AG04450 (cell line): Measurements from ENCODE around the gene PNMA8C. TPM values are rescaled to one million over a fixed set of nuclear protein-coding genes. Genes with fewer than 3 reads are reported as not detected.

Source experiments
- CTCF ChIA-PET: fragments of 300-600, 350-600 bp; formaldehyde crosslinking; extraction: SDS; loops from one replicate; lab custom pipeline; 2022; ENCODE audit warnings: antibody characterized with exemption, inconsistent platforms; lab: Charles Lee
- POLR2A ChIA-PET: fragments of 350-600 bp; formaldehyde crosslinking; extraction: SDS; loops from one replicate; lab custom pipeline; 2021; ENCODE audit warnings: antibody characterized with exemption, inconsistent platforms; lab: Yijun Ruan, JAX
- DNase-seq: peaks from one replicate; pipeline ENCODE4 v3.0.0-alpha.2; 2011; ENCODE audit warnings: low read depth, low spot score
- H3K27ac ChIP-seq: one replicate; pipeline ENCODE4 v1.5.1; 2012; ENCODE audit warnings: low read depth, low read length, control low read depth
- H3K27me3 ChIP-seq: one replicate; pipeline ENCODE4 v1.6.0; 2012; ENCODE audit warnings: low read length; ENCODE audit not compliant: control insufficient read depth, insufficient read depth
- H3K4me3 ChIP-seq: 2 replicates; pipeline ENCODE4 v1.5.1; 2011; ENCODE audit warnings: mild to moderate bottlenecking, low read depth, low read length, control low read depth
- H3K9me3 ChIP-seq: 2 replicates; pipeline ENCODE4 v1.5.1; 2012; ENCODE audit warnings: low read length; ENCODE audit not compliant: control insufficient read depth, insufficient read depth
- CTCF ChIP-seq: IDR thresholded peaks from 2 replicates; pipeline ENCODE4 v1.5.1; 2011; ENCODE audit warnings: low read depth, low read length, control low read depth, inconsistent platforms
- polyA plus RNA-seq: library from polyadenylated mRNA; depleted of rRNA; stranded (reverse); fragments of >200 nt; gene quantifications from 2 replicates; pipeline ENCODE4 v1.2.3, GENCODE V29; 2011

The PNMA8C gene
- polyA plus RNA-seq, 1 experiment, result 0.21 TPM

DNA sequence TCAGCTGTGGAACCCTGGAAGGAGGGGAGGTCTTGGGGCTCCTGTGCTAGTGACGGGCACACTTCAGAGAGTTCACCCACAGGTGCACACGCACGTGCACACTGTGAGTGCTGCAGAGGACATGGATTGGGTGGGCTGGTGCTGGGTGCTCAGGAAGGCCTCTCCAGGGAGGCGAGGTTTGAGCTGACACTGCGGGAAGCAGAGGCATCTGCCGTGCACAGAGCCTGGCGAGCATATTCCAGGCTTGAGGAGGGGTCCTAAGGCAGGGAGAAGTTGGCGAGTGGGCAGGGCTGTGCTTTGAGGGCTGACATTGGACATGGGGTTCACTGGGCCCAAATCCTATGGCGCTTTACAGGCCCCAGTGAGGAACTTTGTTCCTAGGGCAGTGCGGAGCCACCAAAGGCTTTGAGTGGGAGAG is 41.0 kb downstream of the PNMA8C start:
- Histone ChIP-seq H3K27me3 (no peaks in the 10 kb centered on the region), H3K4me3 (no peak overlapping the region), H3K27ac (no peak overlapping the region), H3K9me3 (peaks cover 27% of the 10 kb centered on the region)
- CTCF ChIA-PET, result interaction anchor here (0.6 to 0.7 kb wide), 3 partner anchors 15 to 154 kb away, joined by 3 to 4 read pairs (median 3); no protein-coding TSS in a partner anchor
- no peak for DNase-seq
- POLR2A ChIA-PET, result no interaction called here
- TF ChIP-seq CTCF, result no peak

DNA sequence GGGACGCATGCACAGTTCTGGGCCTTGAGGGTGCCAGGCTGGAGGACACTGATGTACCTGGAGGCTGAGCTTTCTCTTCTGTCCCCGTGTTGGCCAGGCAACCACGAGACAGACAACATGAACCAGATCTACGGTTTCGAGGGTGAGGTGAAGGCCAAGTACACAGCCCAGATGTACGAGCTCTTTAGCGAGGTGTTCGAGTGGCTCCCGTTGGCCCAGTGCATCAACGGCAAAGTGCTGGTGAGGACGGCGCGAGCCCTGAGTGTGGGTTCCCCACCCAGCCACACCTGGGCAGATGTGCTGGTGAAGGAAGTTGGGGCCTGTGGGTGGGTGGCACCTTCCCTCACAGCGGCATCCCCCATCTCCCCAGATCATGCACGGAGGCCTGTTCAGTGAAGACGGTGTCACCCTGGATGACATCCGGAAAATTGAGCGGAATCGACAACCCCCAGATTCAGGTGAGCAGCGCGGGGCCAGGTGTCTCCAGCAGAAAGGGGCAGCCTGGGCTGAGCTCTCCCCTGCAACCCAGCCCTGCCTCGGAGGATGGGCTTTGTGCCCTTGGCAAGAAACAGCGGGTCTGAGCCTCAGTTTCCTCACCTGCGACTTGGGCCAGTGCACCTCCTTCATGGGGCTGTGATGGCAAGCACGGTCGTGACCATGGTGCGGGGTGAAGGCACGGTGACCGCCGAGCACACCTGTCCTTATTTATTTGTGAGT is 41.6 kb downstream of the PNMA8C start:
- no peaks in the 10 kb centered on the region for H3K27me3 ChIP-seq
- CTCF ChIA-PET, result interaction anchor here (0.6 to 2.0 kb wide), 3 partner anchors 8 to 72 kb away, joined by 3 to 17 read pairs (median 3); no protein-coding TSS in a partner anchor
- DNase-seq, result no peak
- H3K4me3 ChIP-seq, result no peak overlapping the region
- POLR2A ChIA-PET, result interaction anchor here (0.6 kb wide), 2 partner anchors 19 to 157 kb away, joined by 3 to 4 read pairs; no protein-coding TSS in a partner anchor
- no peak for TF ChIP-seq CTCF
- peaks cover 27% of the 10 kb centered on the region for H3K9me3 ChIP-seq
- no peak overlapping the region for H3K27ac ChIP-seq

GRCh38 chr19:46386151-46386550 is 42.6 kb downstream of the PNMA8C start:
- Histone ChIP-seq H3K4me3 (no peak overlapping the region), H3K27ac (no peak overlapping the region), H3K9me3 (peaks cover 27% of the 10 kb centered on the region), H3K27me3 (no peaks in the 10 kb centered on the region)
- DNase-seq, result no peak
- POLR2A ChIA-PET, result interaction anchor here (0.6 kb wide), 2 partner anchors 12 to 18 kb away, joined by 3 to 4 read pairs; no protein-coding TSS in a partner anchor
- CTCF ChIA-PET, result interaction anchor here (1.0 to 2.0 kb wide), 2 partner anchors 9 to 151 kb away, joined by 3 to 17 read pairs; no protein-coding TSS in a partner anchor
- TF ChIP-seq CTCF, result no peak

DNA sequence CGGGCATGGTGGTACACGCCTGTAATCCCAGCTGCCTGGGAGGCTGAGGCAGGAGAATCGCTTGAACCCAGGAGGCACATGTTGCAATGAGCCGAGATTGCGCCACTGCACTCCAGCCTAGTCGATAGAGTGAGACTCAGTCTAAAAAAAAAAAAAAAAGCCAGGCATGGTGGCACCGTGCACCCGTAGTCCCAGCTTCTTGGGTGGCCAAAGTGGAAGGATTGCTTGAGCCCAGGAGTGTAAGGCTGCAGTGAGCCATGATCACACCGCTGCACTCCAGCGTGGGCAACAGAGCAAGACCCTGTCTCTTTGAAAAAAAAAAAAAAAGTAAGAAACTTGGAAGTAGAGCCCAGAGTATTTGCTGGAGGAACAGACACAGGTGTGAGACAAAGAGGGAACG is 43.1 kb downstream of the PNMA8C start:
- CTCF ChIA-PET, result interaction anchor here (1.0 to 2.0 kb wide), 2 partner anchors 10 to 152 kb away, joined by 3 to 17 read pairs; no protein-coding TSS in a partner anchor
- Histone ChIP-seq H3K27me3 (no peaks in the 10 kb centered on the region), H3K4me3 (no peak overlapping the region), H3K9me3 (peaks cover 25% of the 10 kb centered on the region), H3K27ac (no peak overlapping the region)
- no peak for TF ChIP-seq CTCF
- DNase-seq, result no peak
- POLR2A ChIA-PET, result interaction anchor here (0.6 kb wide), 1 partner anchor 12 kb away, joined by 4 read pairs; no protein-coding TSS in a partner anchor

DNA sequence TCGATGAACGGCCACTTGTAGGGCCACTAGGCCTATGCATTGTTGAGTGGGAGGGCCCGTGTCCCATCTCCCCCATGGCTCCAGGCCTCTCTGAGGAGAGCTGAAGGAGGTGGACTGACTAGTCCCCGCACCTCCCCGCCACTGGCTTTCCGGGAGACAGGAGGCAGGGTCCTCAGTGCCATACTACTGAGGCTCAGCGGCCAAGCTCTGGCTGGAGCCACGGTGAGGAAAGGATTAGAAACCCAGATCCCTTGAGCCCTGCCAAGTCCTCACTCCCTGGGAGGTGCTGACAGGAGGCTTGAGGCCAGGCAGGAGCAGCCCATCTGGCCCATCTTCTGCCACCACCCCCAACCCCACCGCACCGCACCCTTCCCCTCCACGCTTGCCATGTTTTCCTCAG is 44.3 kb downstream of the PNMA8C start:
- no peak for TF ChIP-seq CTCF
- H3K4me3 ChIP-seq, result no peak overlapping the region
- POLR2A ChIA-PET, result no interaction called here
- no peak overlapping the region for H3K27ac ChIP-seq
- DNase-seq, result no peak
- CTCF ChIA-PET, result interaction anchor here (0.7 to 2.5 kb wide), 2 partner anchors 11 to 154 kb away, joined by 3 to 16 read pairs; no protein-coding TSS in a partner anchor
- no peaks in the 10 kb centered on the region for H3K27me3 ChIP-seq
- peaks cover 14% of the 10 kb centered on the region for H3K9me3 ChIP-seq
